ENCODE measurements around the gene ECEL1.
"Not testable (repeated sequence)": the region's sequence is repeated elsewhere in the genome, so short reads cannot be mapped to it uniquely, and the experiment has no call there.

Gene ECEL1

GRCh38 chr2:232487385-232488096, at the start of gene ECEL1:
ECEL1 (minus strand) TSS chr2:232487834; CDS start chr2:232486653, 1,181 bp downstream.
- DNase-seq, result no peak

GRCh38 chr2:232537079-232537478, 49.4 kb upstream of the ECEL1 start:
- DNase-seq, result no peak

GRCh38 chr2:232535761-232536530, 48.3 kb upstream of the ECEL1 start:
- no peak for DNase-seq

- DNase-seq, result no peak
Observed at GRCh38 chr2:232534940-232535651, 47.5 kb upstream of the ECEL1 start.

GRCh38 chr2:232533944-232534710, 46.5 kb upstream of the ECEL1 start:
- DNase-seq, result no peak

GRCh38 chr2:232532821-232533220, 45.2 kb upstream of the ECEL1 start:
- DNase-seq, result not testable (repeated sequence)

GRCh38 chr2:232532419-232532818, 44.8 kb upstream of the ECEL1 start:
- no peak for DNase-seq

- no peak for DNase-seq
Observed at GRCh38 chr2:232530626-232531260, 43.1 kb upstream of the ECEL1 start.

- no peak for DNase-seq
Observed at GRCh38 chr2:232529806-232530547, 42.3 kb upstream of the ECEL1 start.

- DNase-seq, result peak; percentile 17
Observed at GRCh38 chr2:232528746-232529460, 41.3 kb upstream of the ECEL1 start.

GRCh38 chr2:232527905-232528470, 40.4 kb upstream of the ECEL1 start:
- DNase-seq, result no peak

- no peak for DNase-seq
Observed at GRCh38 chr2:232526372-232526941, 38.8 kb upstream of the ECEL1 start.

- DNase-seq, result no peak
Observed at GRCh38 chr2:232525791-232526371, 38.2 kb upstream of the ECEL1 start, which contains the start of gene CHRND. CHRND (plus strand) TSS chr2:232526160; CDS start chr2:232526216, 56 bp downstream.

GRCh38 chr2:232525199-232525598, 37.6 kb upstream of the ECEL1 start:
- DNase-seq, result no peak

- no peak for DNase-seq
Observed at GRCh38 chr2:232524771-232525170, 37.1 kb upstream of the ECEL1 start.

GRCh38 chr2:232523682-232524597, 36.3 kb upstream of the ECEL1 start:
- DNase-seq, result peak; percentile 39

GRCh38 chr2:232523402-232523681, 35.7 kb upstream of the ECEL1 start:
- no peak for DNase-seq

GRCh38 chr2:232522623-232523401, 35.2 kb upstream of the ECEL1 start:
- no peak for DNase-seq

Measured in CD4-positive, alpha-beta T cell treated with Interleukin-17A for 4 hours (primary cell).